Activated gamma-delta T cell (primary cell): Measurements from ENCODE around the gene PRKAB2.
"Not testable (repeated sequence)": the region's sequence is repeated elsewhere in the genome, so short reads cannot be mapped to it uniquely, and the experiment has no call there.

Experiments used
- DNase-seq: peaks from one replicate; lab custom pipeline; 2025; lab: John Stamatoyannopoulos, UW

The PRKAB2 gene

DNA sequence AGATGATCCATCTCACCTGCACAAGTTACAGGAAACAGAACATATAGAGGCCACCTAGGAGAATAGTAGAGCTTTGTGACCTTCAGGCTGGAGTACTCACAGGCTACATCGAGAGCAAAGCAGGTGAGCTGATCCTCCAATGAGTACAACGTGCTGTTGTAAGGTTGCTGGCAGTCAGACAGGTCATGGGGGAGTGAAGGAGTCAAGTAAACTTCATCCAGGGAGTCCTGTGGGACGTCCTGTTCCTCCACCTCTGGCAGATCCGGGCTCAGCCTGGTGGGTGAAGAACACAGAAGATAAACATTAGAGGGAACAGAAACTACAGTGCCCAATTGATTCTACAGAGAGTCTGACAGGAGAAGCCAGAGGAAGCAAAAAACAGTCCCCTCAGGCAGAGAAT, 62.5 kb downstream of the PRKAB2 start:
- DNase-seq, result no peak

DNA sequence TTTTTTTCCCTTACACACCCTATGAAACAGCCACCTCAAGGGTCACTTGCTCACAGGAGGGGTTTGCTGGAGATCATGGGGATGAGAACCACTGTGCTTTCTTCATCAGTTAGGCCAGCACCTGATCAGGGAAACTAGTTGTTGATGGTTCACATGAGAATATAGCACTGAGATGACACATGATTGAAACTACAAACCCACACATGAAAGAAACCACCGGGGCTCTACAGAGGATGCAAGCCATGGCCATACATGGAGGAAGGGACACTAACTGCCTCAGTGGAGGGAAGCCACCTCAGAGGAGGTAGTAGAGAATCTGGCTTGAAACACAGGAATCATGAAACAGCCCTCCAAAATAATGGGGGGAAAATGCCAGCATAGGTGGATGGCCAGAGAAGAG, 63.2 kb downstream of the PRKAB2 start:
- no peak for DNase-seq

GRCh38 chr1:147106407-147106881, 65.8 kb downstream of the PRKAB2 start:
- DNase-seq, result not testable (repeated sequence)

DNA sequence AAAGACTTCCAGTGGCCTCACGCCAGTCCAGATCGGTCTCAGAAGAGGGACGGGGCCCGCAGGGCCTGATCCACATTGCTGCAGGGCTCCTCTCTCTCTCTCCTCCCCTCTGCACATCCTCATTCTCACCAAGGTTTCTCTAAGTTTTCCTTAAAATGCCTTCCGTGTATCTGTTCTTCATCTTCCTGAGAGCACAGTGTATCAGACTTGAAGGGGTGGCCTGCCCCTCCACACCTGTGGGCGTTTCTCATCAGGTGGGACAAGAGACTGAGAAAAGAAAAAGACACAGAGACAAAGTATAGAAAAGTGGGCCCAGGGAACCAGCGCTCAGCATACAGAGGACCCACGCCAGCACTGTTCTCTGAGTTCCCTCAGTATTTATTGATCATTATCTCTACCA, 66.4 kb downstream of the PRKAB2 start:
- DNase-seq, result no peak
